HFFc6 (cell line): ENCODE results near the gene FAM135A. TPM values are rescaled to one million over a fixed set of nuclear protein-coding genes. Genes with fewer than 3 reads are reported as not detected.
A peak's percentile ranks its signal among the peaks of the same experiment; 100 is the strongest.

Experiments
- DNase-seq: peaks from one replicate; pipeline ENCODE4 v3.0.0-alpha.2; 2018
- H3K27ac Mint-ChIP-seq: 2 replicates; pipeline ENCODE4 v1.8.0; 2020; ENCODE audit warnings: mild to moderate bottlenecking, mixed read lengths
- H3K27me3 Mint-ChIP-seq: 2 replicates; pipeline ENCODE4 v1.8.0; 2021; ENCODE audit warnings: mild to moderate bottlenecking, moderate library complexity, mixed read lengths; ENCODE audit not compliant: insufficient read depth
- H3K36me3 Mint-ChIP-seq: 2 replicates; pipeline ENCODE4 v1.8.0; 2021; ENCODE audit warnings: low read depth, mixed read lengths
- H3K4me1 Mint-ChIP-seq: 2 replicates; pipeline ENCODE4 v1.8.0; 2020; ENCODE audit warnings: low read depth, mixed read lengths
- H3K4me3 Mint-ChIP-seq: 2 replicates; pipeline ENCODE4 v1.8.0; 2020; ENCODE audit warnings: mild to moderate bottlenecking, moderate library complexity, mixed read lengths
- H3K9me3 Mint-ChIP-seq: 2 replicates; pipeline ENCODE4 v1.8.0; 2020; ENCODE audit warnings: mild to moderate bottlenecking, mixed read lengths
- CTCF ChIP-seq: fragments of 200-600 bp; sonication (generic); IDR thresholded peaks from 2 replicates; pipeline ENCODE4 v1.5.0; 2021; ENCODE audit warnings: antibody characterized with exemption, mild to moderate bottlenecking
- total RNA-seq, 6 experiments: library from RNA; stranded (reverse); fragmentation: NEBNext Ultra II Directional; extraction: Animal tissue kit (Norgen Biotek cat#: 25700); gene quantifications; 2 replicates in 1 of 6; 3 replicates in 5 of 6; pipeline ENCODE4 v1.2.3, GENCODE V29; 2021

Gene FAM135A
- total RNA-seq, 6 experiments from 2014 or later: 2.2 to 4.0 (median 3.9) TPM

GRCh38 chr6:70518723-70519122, 105.4 kb downstream of the FAM135A start:
- Mint-ChIP-seq H3K27me3 (peaks cover 2% of the 10 kb centered on the region; the same call in 1 of the 2 replicates), H3K4me3 (no peak overlapping the region), H3K4me1 (no peaks in the 10 kb centered on the region), H3K9me3 (no peaks in the 10 kb centered on the region), H3K36me3 (no peaks in the 10 kb centered on the region), H3K27ac (no peak overlapping the region)
- TF ChIP-seq CTCF: no peak
- no peak for DNase-seq

DNA sequence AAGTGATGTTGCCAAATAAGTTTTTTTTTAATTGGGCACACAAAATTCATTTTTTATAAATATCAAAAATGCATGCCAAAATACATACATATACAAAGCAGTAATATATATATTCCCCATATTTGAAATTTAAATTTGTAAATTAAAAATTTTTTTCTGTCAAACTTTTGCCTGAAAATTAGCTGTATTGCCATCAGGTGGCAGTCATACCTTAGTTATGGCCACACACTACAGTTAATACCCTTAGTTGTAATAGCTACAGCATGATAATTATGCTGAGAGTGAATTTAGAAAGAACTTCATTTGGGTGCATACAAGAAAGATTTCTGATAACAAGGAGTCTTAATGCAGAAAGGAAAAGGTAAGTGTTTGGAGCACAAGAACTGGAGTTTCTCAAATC, 107.3 kb downstream of the FAM135A start:
- Mint-ChIP-seq H3K9me3 (no peaks in the 10 kb centered on the region), H3K27ac (no peak overlapping the region), H3K4me3 (no peak overlapping the region), H3K4me1 (no peaks in the 10 kb centered on the region), H3K36me3 (no peaks in the 10 kb centered on the region), H3K27me3 (no peaks in the 10 kb centered on the region)
- TF ChIP-seq CTCF: peak; percentile 71
- DNase-seq: peak; percentile 12

GRCh38 chr6:70524721-70525286, 111.5 kb downstream of the FAM135A start:
- H3K4me1 Mint-ChIP-seq: peaks cover 11% of the 10 kb centered on the region
- no peaks in the 10 kb centered on the region for H3K27me3 Mint-ChIP-seq
- no peaks in the 10 kb centered on the region for H3K36me3 Mint-ChIP-seq
- H3K9me3 Mint-ChIP-seq: no peaks in the 10 kb centered on the region
- H3K4me3 Mint-ChIP-seq: no peak overlapping the region
- H3K27ac Mint-ChIP-seq: no peak overlapping the region
- no peak for DNase-seq
- TF ChIP-seq CTCF: no peak

- no peak overlapping the region for H3K4me3 Mint-ChIP-seq
- H3K27ac Mint-ChIP-seq: no peak overlapping the region
- H3K27me3 Mint-ChIP-seq: no peaks in the 10 kb centered on the region
- peaks cover 11% of the 10 kb centered on the region for H3K4me1 Mint-ChIP-seq
- DNase-seq: no peak
- no peaks in the 10 kb centered on the region for H3K9me3 Mint-ChIP-seq
- no peaks in the 10 kb centered on the region for H3K36me3 Mint-ChIP-seq
- TF ChIP-seq CTCF: no peak
Observed at GRCh38 chr6:70527071-70527737, 113.9 kb downstream of the FAM135A start.

DNA sequence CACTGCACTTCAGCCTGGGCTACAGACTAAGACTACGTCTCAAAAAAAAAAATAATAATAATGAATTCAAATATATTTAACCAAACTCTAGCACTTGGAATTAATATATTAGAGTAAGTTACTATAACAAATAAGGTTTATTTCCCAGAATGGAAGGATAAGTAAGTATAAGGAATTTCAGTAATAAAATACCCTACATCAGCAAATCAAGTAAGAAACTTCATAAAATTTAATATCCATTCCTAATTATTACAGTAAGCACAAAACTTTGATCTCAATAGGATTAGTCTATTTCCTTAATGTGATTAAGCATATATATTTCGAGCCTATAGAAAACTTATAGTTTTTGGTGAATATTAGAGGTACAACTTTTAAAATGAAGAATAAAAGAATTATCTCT, 116.7 kb downstream of the FAM135A start:
- Mint-ChIP-seq H3K4me3 (no peak overlapping the region), H3K36me3 (no peaks in the 10 kb centered on the region), H3K4me1 (peaks cover 11% of the 10 kb centered on the region), H3K9me3 (no peaks in the 10 kb centered on the region), H3K27me3 (no peaks in the 10 kb centered on the region), H3K27ac (no peak overlapping the region)
- no peak for DNase-seq
- no peak for TF ChIP-seq CTCF
